DND-41 (cell line): ENCODE data around the gene SLC2A9.

ENCODE experiments used
- ATAC-seq: fragments of 200-7000 bp; cut with Tn5 transposase; 3 replicates; pipeline ENCODE4 v1.9.1; 2021; ENCODE audit warnings: low read depth; ENCODE audit not compliant: insufficient read depth
- DNase-seq: peaks from one replicate; pipeline ENCODE4 v3.0.0-alpha.2; 2020
- H2AFZ ChIP-seq: 2 replicates; pipeline ENCODE4 v1.6.0; 2012; ENCODE audit warnings: low read depth, low read length
- H3K27ac ChIP-seq: 2 replicates; pipeline ENCODE4 v1.5.1; 2012; ENCODE audit warnings: low read length, inconsistent platforms
- H3K27me3 ChIP-seq: fragments of 200-600 bp; sonication (generic); 2 replicates; pipeline ENCODE4 v1.6.0; 2012; ENCODE audit warnings: low read length, mild to moderate bottlenecking, inconsistent platforms; ENCODE audit not compliant: insufficient read depth, poor library complexity
- H3K36me3 ChIP-seq: 2 replicates; pipeline ENCODE4 v1.5.1; 2012; ENCODE audit warnings: low read length, inconsistent platforms; ENCODE audit not compliant: insufficient read depth
- H3K4me1 ChIP-seq: 2 replicates; pipeline ENCODE4 v1.5.1; 2012; ENCODE audit warnings: mild to moderate bottlenecking, low read length; ENCODE audit not compliant: insufficient read depth
- H3K4me2 ChIP-seq: 2 replicates; pipeline ENCODE4 v1.6.0; 2012; ENCODE audit warnings: mild to moderate bottlenecking, moderate library complexity, low read length, inconsistent platforms; ENCODE audit not compliant: insufficient read depth
- H3K4me3 ChIP-seq, 2 experiments: fragments of 200-600 bp in 1 of 2; shearing (Covaris generic) in 1 of 2; 2 replicates each; pipeline ENCODE4 v1.5.1; 2012 to 2016; ENCODE audit warnings: inconsistent platforms in 2 of 2, low read length in 2 of 2, mild to moderate bottlenecking in 2 of 2, low read depth in 1 of 2, moderate library complexity in 1 of 2
- H3K79me2 ChIP-seq: 2 replicates; pipeline ENCODE4 v1.6.0; 2012; ENCODE audit warnings: low read length, inconsistent platforms; ENCODE audit not compliant: insufficient read depth
- H3K9ac ChIP-seq: 2 replicates; pipeline ENCODE4 v1.6.0; 2012; ENCODE audit warnings: low read depth, mild to moderate bottlenecking, inconsistent platforms, low read length, moderate library complexity
- H3K9me3 ChIP-seq: 2 replicates; pipeline ENCODE4 v1.5.1; 2012; ENCODE audit warnings: low read length, moderate library complexity, mild to moderate bottlenecking, inconsistent platforms; ENCODE audit not compliant: insufficient read depth, severe bottlenecking
- H4K20me1 ChIP-seq: 2 replicates; pipeline ENCODE4 v1.6.0; 2012; ENCODE audit warnings: low read length; ENCODE audit not compliant: insufficient read depth
- CTCF ChIP-seq: IDR thresholded peaks from 2 replicates; pipeline ENCODE4 v1.5.1; 2012; ENCODE audit warnings: borderline replicate concordance, low read length, moderate library complexity, mild to moderate bottlenecking; ENCODE audit not compliant: poor library complexity, severe bottlenecking; ENCODE audit errors: extremely low read depth
- EZH2 ChIP-seq: IDR thresholded peaks from 3 replicates; pipeline ENCODE4 v1.6.1; 2012; ENCODE audit warnings: borderline replicate concordance, low read depth, mild to moderate bottlenecking, moderate library complexity, low read length, inconsistent platforms; ENCODE audit not compliant: severe bottlenecking

SLC2A9 gene

GRCh38 chr4:10020871-10021652 lies at the start of gene SLC2A9:
Gene SLC2A9, minus strand, starts transcription at chr4:10021497. Its CDS starts 68 bp downstream, at chr4:10021429.
- Histone ChIP-seq H2AFZ (no peak within 1 kb of the TSS), H3K4me3 (no peak within 1 kb of the TSS), H3K27ac (no peak within 1 kb of the TSS)

GRCh38 chr4:10069075-10069642 lies 47.9 kb upstream of the SLC2A9 start:
- Histone ChIP-seq H3K4me1 (no peaks in the 10 kb centered on the region), H3K27me3 (no peaks in the 10 kb centered on the region), H2AFZ (no peak overlapping the region), H3K4me2 (no peak overlapping the region), H4K20me1 (no peaks in the 10 kb centered on the region), H3K79me2 (no peaks in the 10 kb centered on the region), H3K4me3 (no peak overlapping the region), H3K36me3 (peaks cover 11% of the 10 kb centered on the region), H3K9ac (no peak overlapping the region), H3K9me3 (no peaks in the 10 kb centered on the region), H3K27ac (no peak overlapping the region)
- TF ChIP-seq CTCF (no peak), EZH2 (no peak)
- DNase-seq: no peak
- ATAC-seq: no peak

More at GRCh38 chr4:10020871-10021652, at the start of gene SLC2A9:
- H3K79me2 ChIP-seq: no peaks in the 10 kb centered on the region
- H3K4me2 ChIP-seq: no peak within 1 kb of the TSS
- no peak for DNase-seq
- H3K4me1 ChIP-seq: no peaks in the 10 kb centered on the region
- H3K9ac ChIP-seq: no peak within 1 kb of the TSS
- ATAC-seq: no peak
- H3K9me3 ChIP-seq: no peaks in the 10 kb centered on the region
- no peaks in the 10 kb centered on the region for H4K20me1 ChIP-seq
- no peak for TF ChIP-seq EZH2
- TF ChIP-seq CTCF: no peak
- no peaks in the 10 kb centered on the region for H3K36me3 ChIP-seq
- H3K27me3 ChIP-seq: no peaks in the 10 kb centered on the region

GRCh38 chr4:10066670-10067651 lies 45.7 kb upstream of the SLC2A9 start:
- Histone ChIP-seq H3K36me3 (no peaks in the 10 kb centered on the region), H3K4me1 (no peaks in the 10 kb centered on the region), H4K20me1 (no peaks in the 10 kb centered on the region), H3K9ac (no peak overlapping the region), H3K27me3 (no peaks in the 10 kb centered on the region), H3K27ac (no peak overlapping the region), H2AFZ (no peak overlapping the region), H3K4me2 (no peak overlapping the region), H3K79me2 (no peaks in the 10 kb centered on the region), H3K4me3 (no peak overlapping the region), H3K9me3 (no peaks in the 10 kb centered on the region)
- TF ChIP-seq CTCF (no peak), EZH2 (no peak)
- no peak for DNase-seq
- no peak for ATAC-seq
